IPS-15b (cell line): ENCODE measurements around the gene AMBN.
"Not testable (repeated sequence)": the region's sequence is repeated elsewhere in the genome, so short reads cannot be mapped to it uniquely, and the experiment has no call there.

Experiments used
- H3K27me3 ChIP-seq: one replicate; pipeline ENCODE4 v1.6.1; 2013; ENCODE audit warnings: low read length; ENCODE audit not compliant: control insufficient read depth, insufficient read depth
- H3K36me3 ChIP-seq: one replicate; pipeline ENCODE4 v1.6.1; 2013; ENCODE audit warnings: low read length; ENCODE audit not compliant: control insufficient read depth, insufficient read depth
- H3K4me1 ChIP-seq: one replicate; pipeline ENCODE4 v1.6.1; 2013; ENCODE audit warnings: mild to moderate bottlenecking, low read length; ENCODE audit not compliant: control insufficient read depth, insufficient read depth
- H3K4me3 ChIP-seq: one replicate; pipeline ENCODE4 v1.5.1; 2013; ENCODE audit warnings: low read depth, low read length
- H3K9ac ChIP-seq: one replicate; pipeline ENCODE4 v1.6.1; 2013; ENCODE audit warnings: low read depth, mild to moderate bottlenecking, low read length
- H3K9me3 ChIP-seq: one replicate; pipeline ENCODE4 v1.6.1; 2013; ENCODE audit warnings: mild to moderate bottlenecking, low read length; ENCODE audit not compliant: control insufficient read depth, insufficient read depth

The AMBN gene

DNA sequence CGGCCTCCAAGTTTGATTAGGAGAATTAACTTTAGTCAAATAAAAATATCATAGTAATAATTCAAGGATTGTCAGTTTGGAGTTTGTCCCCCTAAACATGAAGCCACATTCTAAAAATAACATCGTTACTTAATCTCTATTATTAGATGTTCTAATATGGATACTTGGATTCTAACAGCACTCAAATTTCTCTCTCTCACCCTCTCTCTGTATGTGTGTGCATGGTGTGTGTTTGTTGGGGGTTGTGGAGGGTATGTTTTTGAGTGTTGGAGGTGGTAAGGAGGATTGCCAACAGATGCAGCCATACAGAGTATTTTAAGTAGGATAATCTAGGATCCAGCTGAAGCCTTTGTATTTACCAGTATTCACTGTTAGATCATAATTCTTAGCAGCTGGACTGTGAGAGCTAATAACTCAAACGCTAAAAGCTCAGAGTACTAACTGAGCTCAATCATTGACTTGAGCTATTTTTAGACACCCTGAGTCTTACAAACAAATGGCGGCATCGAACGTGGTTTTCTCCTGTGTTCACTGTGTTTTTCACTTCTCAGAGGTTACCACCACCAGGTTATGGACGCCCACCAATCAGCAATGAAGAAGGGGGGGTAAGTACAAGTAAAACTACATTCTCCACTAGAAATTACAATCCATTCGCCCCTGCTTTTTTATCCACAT, 45.3 kb downstream of the AMBN start:
- no peaks in the 10 kb centered on the region for H3K9me3 ChIP-seq
- no peaks in the 10 kb centered on the region for H3K4me1 ChIP-seq
- no peak overlapping the region for H3K9ac ChIP-seq
- H3K27me3 ChIP-seq = no peaks in the 10 kb centered on the region
- no peaks in the 10 kb centered on the region for H3K36me3 ChIP-seq
- no peak overlapping the region for H3K4me3 ChIP-seq

- H3K9me3 ChIP-seq = no peaks in the 10 kb centered on the region
- H3K27me3 ChIP-seq = no peaks in the 10 kb centered on the region
- no peaks in the 10 kb centered on the region for H3K4me1 ChIP-seq
- no peak overlapping the region for H3K9ac ChIP-seq
- no peaks in the 10 kb centered on the region for H3K36me3 ChIP-seq
- H3K4me3 ChIP-seq = no peak overlapping the region
Measured at GRCh38 chr4:70640192-70640591, 48.1 kb downstream of the AMBN start.

GRCh38 chr4:70650741-70651140, 58.7 kb downstream of the AMBN start:
- not testable (repeated sequence) for H3K27me3 ChIP-seq

DNA sequence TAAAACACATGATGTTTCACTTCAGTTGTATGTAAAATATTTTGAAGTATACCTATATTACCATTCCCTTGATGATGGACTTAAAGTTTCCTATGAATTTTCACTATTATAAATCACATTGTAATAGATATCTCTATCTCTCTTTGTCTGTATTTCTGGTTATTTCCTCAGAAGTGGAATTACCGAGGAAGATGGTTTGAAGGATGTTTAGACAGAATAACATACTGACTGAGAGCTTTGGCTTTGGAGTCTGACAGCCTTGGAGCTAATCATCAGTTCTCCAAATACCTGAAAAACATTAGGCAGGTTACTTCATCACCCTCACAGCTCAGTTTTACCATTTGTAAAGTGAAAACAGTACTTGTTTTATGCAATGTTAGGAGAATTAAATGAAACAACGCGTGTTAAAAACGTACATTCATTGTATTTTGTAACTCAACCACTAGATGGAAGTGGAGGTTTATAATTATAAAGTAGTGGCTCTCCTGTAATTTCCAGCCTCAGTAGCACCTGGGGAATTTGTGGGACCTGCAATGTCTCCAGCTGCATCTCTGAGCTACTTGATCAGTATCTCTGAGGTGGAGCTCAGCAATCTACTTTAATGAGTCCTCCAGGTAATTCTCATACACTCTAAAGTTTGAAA, 59.9 kb downstream of the AMBN start:
- no peaks in the 10 kb centered on the region for H3K36me3 ChIP-seq
- no peak overlapping the region for H3K9ac ChIP-seq
- H3K27me3 ChIP-seq = no peaks in the 10 kb centered on the region
- no peaks in the 10 kb centered on the region for H3K9me3 ChIP-seq
- no peak overlapping the region for H3K4me3 ChIP-seq
- H3K4me1 ChIP-seq = no peaks in the 10 kb centered on the region

More at GRCh38 chr4:70650741-70651140, 58.7 kb downstream of the AMBN start:
- not testable (repeated sequence) for H3K36me3 ChIP-seq, H3K9ac ChIP-seq, H3K4me3 ChIP-seq, H3K4me1 ChIP-seq, H3K9me3 ChIP-seq

DNA sequence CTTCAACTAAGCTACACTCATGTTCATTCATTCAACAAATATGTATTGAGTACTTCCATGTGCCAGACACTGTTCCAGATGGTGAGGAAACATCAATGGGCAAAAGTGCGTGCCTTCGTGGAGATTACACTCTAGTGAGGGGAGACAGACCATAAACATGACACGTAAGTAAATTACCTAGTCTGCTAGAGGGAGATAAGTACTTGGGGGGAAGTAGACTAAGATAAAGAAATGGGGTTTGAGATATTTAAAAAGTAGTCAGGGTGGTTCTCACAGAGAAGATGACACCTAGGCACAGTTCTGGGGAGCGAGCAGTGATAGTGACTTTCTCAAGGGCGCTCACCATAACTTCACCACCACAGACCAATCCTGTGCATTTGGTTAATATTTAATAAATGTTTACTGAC, 62.6 kb downstream of the AMBN start:
- Histone ChIP-seq H3K4me3 (no peak overlapping the region), H3K9me3 (no peaks in the 10 kb centered on the region), H3K27me3 (no peaks in the 10 kb centered on the region), H3K4me1 (no peaks in the 10 kb centered on the region), H3K36me3 (no peaks in the 10 kb centered on the region), H3K9ac (no peak overlapping the region)
